Small intestine (tissue), 16 donors: ENCODE data around the gene NRBF2. TPM values are rescaled to one million over a fixed set of nuclear protein-coding genes. Genes with fewer than 3 reads are reported as not detected.
A peak's percentile ranks its signal among the peaks of the same experiment; 100 is the strongest.
"Not testable (repeated sequence)": the region's sequence is repeated elsewhere in the genome, so short reads cannot be mapped to it uniquely, and the experiment has no call there.

Experiments used
- DNase-seq, 2 donors: peaks; one replicate each; pipeline versions ENCODE4 v3.0.0 to v3.0.0-alpha.2; 2013
- FAIRE-seq: peaks from 2 replicates; lab custom pipeline; 2012; peaks lifted over from hg19 to GRCh38; lab: Jason Lieb, UNC
- H3K27ac ChIP-seq, 3 donors: one replicate each; pipeline ENCODE4 v1.5.1; 2013; ENCODE audit warnings: low read length in 2 of 3, mild to moderate bottlenecking in 2 of 3, control low read depth in 1 of 3, inconsistent platforms in 1 of 3, low read depth in 1 of 3, moderate library complexity in 1 of 3
- H3K27me3 ChIP-seq, 3 donors: one replicate each; pipeline ENCODE4 v1.6.1; 2013; ENCODE audit warnings: low read length in 3 of 3, inconsistent platforms in 1 of 3; ENCODE audit not compliant: control insufficient read depth in 3 of 3, insufficient read depth in 3 of 3
- H3K36me3 ChIP-seq, 3 donors: one replicate each; pipeline ENCODE4 v1.6.1; 2013; ENCODE audit warnings: low read length in 3 of 3, inconsistent platforms in 1 of 3, low read depth in 1 of 3, mild to moderate bottlenecking in 1 of 3, moderate library complexity in 1 of 3; ENCODE audit not compliant: control insufficient read depth in 3 of 3, insufficient read depth in 2 of 3
- H3K4me1 ChIP-seq, 3 donors: one replicate each; pipeline ENCODE4 v1.6.1; 2013; ENCODE audit warnings: low read length in 2 of 3, inconsistent platforms in 1 of 3, low read depth in 1 of 3, mild to moderate bottlenecking in 1 of 3, moderate library complexity in 1 of 3; ENCODE audit not compliant: control insufficient read depth in 3 of 3, insufficient read depth in 2 of 3
- H3K4me3 ChIP-seq, 3 donors: one replicate each; pipeline ENCODE4 v1.5.1; 2013; ENCODE audit warnings: low read length in 3 of 3, control low read depth in 1 of 3, inconsistent platforms in 1 of 3, low read depth in 1 of 3, mild to moderate bottlenecking in 1 of 3, moderate library complexity in 1 of 3
- H3K9me3 ChIP-seq, 2 donors: one replicate each; pipeline ENCODE4 v1.6.1; 2013; ENCODE audit warnings: low read depth in 1 of 2, low read length in 1 of 2; ENCODE audit not compliant: control insufficient read depth in 2 of 2, insufficient read depth in 1 of 2
- WGBS, 3 donors: extraction: QIAGEN DNeasy Blood & Tissue Kit; methylation state at CpG; one replicate each; pipeline ENCODE4 v1.1.7; 2013; 5-methylcytosine and 5-hydroxymethylcytosine counted together
- long read RNA-seq, 10 donors: transcript quantifications; one replicate each; lab custom pipeline, GENCODE V29; 2026
- polyA plus RNA-seq, 4 donors: library from polyadenylated mRNA; stranded (reverse) in 3 of 4; unstranded in 1 of 4; fragments of 200-250 nt in 3 of 4; fragments of 120-200 nt in 1 of 4; gene quantifications; one replicate each; pipeline versions ENCODE4 v1.2.1 to v1.2.3, GENCODE V29; 2013
- donor health status: healthy with polysubstance abuse.
- donor health status: control.
- donor health status: control.
- donor health status: Bipolar disorder and iron deficiency.
- donor health status: healthy.

The NRBF2 gene
- 10 to 100 TPM; 14.4 to 40.0 (median 21.7) TPM for polyA plus RNA-seq
- long read RNA-seq, donor 1, transcript NRBF2-201 (4 exons, 1,853 nt), result major isoform, 52 of 54 reads
- long read RNA-seq, donor 1, partial matches to known transcripts, result 0 of 54 reads
- long read RNA-seq, donor 1, other reads (novel, unspliced or antisense), result 0 of 54 reads
- long read RNA-seq, donor 2, transcript NRBF2-201 (4 exons, 1,853 nt), result major isoform, 16 of 16 reads
- long read RNA-seq, donor 2, partial matches to known transcripts, result 0 of 16 reads
- long read RNA-seq, donor 2, other reads (novel, unspliced or antisense), result 0 of 16 reads
- long read RNA-seq, donor 3, transcript NRBF2-201 (4 exons, 1,853 nt), result major isoform, 24 of 25 reads
- long read RNA-seq, donor 3, partial matches to known transcripts, result 0 of 25 reads
- long read RNA-seq, donor 3, other reads (novel, unspliced or antisense), result 0 of 25 reads
- long read RNA-seq, donor 4, result 0 reads
- long read RNA-seq, donor 5, transcript NRBF2-201 (4 exons, 1,853 nt), result major isoform, 6 of 6 reads
- long read RNA-seq, donor 5, partial matches to known transcripts, result 0 of 6 reads
- long read RNA-seq, donor 5, other reads (novel, unspliced or antisense), result 0 of 6 reads
- long read RNA-seq, donor 6, transcript NRBF2-201 (4 exons, 1,853 nt), result major isoform, 33 of 39 reads
- long read RNA-seq, donor 6, partial matches to known transcripts, result 6 of 39 reads
- long read RNA-seq, donor 6, other reads (novel, unspliced or antisense), result 0 of 39 reads
- long read RNA-seq, donor 7, result 0 reads
- long read RNA-seq, donor 8, partial matches to known transcripts, result 0 of 2 reads
- long read RNA-seq, donor 8, other reads (novel, unspliced or antisense), result 0 of 2 reads
- long read RNA-seq, donor 9, partial matches to known transcripts, result 0 of 2 reads
- long read RNA-seq, donor 9, other reads (novel, unspliced or antisense), result 0 of 2 reads
- long read RNA-seq, donor 10, transcript NRBF2-201 (4 exons, 1,853 nt), result major isoform, 25 of 42 reads
- long read RNA-seq, donor 10, partial matches to known transcripts, result 17 of 42 reads
- long read RNA-seq, donor 10, other reads (novel, unspliced or antisense), result 0 of 42 reads

DNA sequence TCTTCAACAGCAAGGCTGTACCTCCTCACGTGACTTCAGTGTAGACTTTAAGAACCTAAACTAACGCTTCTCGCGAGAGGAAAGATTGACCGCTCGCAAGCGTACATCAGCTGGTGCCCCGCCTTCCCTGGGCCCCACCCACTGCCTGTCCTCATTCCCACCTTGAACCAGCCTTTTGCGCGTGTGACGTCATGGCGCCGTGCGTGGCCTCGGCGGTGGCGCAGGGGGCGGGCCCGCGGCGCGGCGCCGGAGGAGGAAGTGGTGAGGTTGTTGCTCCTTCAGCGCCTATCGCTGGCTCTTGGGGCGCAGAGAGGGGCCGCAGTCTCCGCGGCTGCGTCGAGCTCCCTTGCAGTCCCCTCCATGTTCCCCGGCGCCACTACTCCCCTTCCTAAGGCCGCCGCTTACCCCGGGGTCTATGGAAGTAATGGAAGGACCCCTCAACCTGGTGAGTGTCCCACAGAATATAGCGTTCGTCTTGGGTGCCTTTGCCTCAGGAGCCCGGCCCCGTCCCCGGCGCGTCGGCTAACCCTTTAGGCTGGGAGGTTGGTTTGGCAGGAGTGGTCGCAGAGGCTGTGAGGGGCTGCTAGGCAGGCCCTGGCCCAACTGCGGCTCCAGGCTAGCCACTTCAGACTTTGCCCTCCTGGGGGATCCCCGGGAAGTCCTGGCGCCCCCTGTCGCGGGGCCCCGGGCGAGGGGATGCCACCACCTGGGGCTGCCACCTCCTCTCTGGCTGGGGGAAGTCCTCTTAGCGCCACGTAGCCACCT is at the start of gene NRBF2:
TSS of gene NRBF2 (plus strand) at position 273 of the 765 bp plus-strand sequence. CDS start at position 416, 143 bp downstream.
- H3K27me3 ChIP-seq, result no peaks in the 10 kb centered on the region
- WGBS, 3 donors, result 0 to 1% (median 0%) methylated on average over 46 to 55 of the region's 55 CpGs
- peaks cover 0 to 4% (median 0%) of the 10 kb centered on the region in 3 donors for H3K36me3 ChIP-seq
- peaks cover 0 to 12% of the 10 kb centered on the region in 2 donors for H3K9me3 ChIP-seq
- peak; percentile 99 for DNase-seq
- FAIRE-seq, result no peak
- H3K27ac ChIP-seq, result peak within 1 kb of the TSS; percentile 93 to 97 (median 95)
- H3K4me3 ChIP-seq, result peak within 1 kb of the TSS; percentile 63 to 98 (median 92)
- H3K4me1 ChIP-seq, result peaks cover 0 to 8% (median 4%) of the 10 kb centered on the region in 3 donors

DNA sequence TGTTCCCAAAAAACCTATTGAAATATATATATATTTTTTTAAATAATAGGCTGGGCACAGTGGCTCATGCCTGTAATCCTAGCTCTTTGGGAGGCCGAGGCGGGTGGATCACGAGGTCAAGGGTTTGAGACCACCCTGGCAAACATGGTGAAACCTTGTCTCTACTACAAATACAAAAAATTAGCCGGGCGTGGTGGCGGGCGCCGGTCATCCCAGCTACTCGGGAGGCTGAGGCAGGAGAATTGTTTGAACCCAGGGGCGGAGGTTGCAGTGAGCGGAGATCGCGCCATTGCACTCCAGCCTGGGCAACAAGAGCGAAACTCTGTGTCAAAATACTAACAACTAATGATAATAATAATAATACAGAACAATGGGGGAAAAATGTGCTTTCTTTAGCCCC is 49.7 kb upstream of the NRBF2 start:
- not testable (repeated sequence) for H3K4me1 ChIP-seq, H3K27ac ChIP-seq, H3K36me3 ChIP-seq, H3K4me3 ChIP-seq, DNase-seq, H3K9me3 ChIP-seq, H3K27me3 ChIP-seq, FAIRE-seq
- WGBS, 3 donors, result 87 to 91% (median 87%) methylated on average over 14 of the region's 14 CpGs

DNA sequence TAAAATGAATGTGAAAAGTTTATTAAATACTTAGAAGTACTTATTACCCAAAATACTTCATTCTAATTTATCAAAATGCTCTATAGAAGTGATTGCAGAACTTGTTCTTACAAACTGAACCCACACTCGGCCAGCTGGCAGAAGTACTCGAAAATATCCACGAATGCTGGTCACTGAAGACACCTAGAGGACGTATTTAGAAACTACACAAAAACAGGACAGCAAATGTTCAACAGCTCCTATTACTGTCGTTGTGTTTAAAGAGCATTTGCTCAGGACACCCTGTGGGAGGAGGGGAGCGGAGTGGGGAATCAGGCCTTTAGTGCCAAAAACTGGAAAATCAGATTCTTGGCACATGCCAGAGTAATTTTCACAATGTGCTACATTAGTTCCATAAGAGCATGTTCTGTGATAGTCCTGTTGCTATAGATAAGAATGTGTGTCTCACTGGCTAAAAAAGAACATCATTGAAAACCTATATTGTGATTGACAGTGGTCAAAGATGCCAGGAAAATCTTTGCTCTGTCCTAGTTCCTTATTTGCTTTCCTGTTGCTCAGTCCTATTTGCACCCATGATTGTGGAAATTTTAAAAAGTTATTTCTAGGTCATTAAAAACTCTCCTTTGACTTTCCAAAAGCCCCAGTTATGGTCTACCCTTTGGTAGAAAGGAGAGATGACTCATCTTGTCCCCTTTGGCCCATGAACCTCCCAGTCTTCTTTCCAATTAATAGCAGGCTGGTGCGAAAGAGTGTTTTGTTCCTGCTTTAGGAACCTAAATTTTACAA is 49.0 kb upstream of the NRBF2 start:
- no peaks in the 10 kb centered on the region for H3K36me3 ChIP-seq
- H3K4me1 ChIP-seq, result no peaks in the 10 kb centered on the region
- peak; percentile 15 for FAIRE-seq
- peak; percentile 58 to 65 for DNase-seq
- H3K4me3 ChIP-seq, result no peak overlapping the region
- no peaks in the 10 kb centered on the region for H3K27me3 ChIP-seq
- no peak overlapping the region for H3K27ac ChIP-seq
- 13 to 18% (median 13%) methylated on average over 7 of the region's 7 CpGs for WGBS, 3 donors
- H3K9me3 ChIP-seq, result no peaks in the 10 kb centered on the region

DNA sequence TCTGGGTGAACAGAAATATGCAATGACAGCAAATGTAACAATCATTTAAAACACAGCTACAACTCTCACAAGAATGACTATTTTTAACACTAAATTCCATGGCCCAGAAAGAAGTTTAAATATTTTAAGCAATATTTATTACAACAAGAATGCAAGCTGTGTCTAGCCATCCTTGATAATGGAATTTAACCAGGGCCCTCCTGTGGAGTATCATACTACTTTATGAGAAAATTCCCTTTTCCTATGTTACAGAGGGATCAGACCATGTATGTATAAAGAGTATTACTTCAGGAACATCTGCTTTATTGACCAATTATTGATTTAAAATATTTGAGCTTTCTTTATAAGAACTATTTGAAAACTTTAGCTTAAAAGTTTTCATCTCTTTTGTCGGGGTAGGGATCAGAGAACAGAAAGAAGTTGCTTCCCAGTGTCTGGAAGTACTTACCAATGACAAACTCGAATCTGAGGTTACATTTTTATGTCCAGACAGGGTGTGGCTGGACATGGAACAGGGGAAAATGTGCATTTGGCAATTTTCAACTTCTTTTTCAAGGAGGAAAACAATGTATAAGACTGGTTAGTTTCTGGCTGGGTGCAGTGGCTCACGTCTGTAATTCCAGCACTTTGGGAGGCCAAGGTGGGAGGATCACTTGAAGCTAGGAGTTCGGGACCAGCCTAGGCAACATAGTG is 48.3 kb upstream of the NRBF2 start:
- 54 to 68% (median 55%) methylated on average over 4 of the region's 4 CpGs for WGBS, 3 donors
- Histone ChIP-seq H3K4me1 (no peaks in the 10 kb centered on the region), H3K4me3 (no peak overlapping the region), H3K27ac (no peak overlapping the region), H3K9me3 (no peaks in the 10 kb centered on the region), H3K27me3 (no peaks in the 10 kb centered on the region), H3K36me3 (no peaks in the 10 kb centered on the region)
- FAIRE-seq (no peak), DNase-seq (no peak)

DNA sequence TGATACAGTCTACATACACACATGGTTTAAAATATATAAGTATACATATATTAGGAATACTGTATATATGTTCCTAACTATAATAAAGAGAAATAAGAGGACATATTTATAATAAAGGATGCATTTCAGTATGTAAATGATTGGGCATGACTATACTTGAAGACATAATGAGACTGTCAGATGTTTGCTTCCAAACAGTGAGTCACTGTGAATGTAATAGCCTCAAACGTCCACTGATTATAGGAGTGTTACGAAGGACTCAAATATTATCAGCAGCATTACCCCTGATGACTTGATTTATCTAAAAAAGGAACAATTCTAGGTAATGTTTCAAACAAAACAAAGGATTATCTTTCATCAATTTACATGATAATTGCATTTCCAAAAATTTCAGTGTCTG is 39.9 kb upstream of the NRBF2 start:
- no peak for FAIRE-seq
- Histone ChIP-seq H3K27me3 (no peaks in the 10 kb centered on the region), H3K9me3 (no peaks in the 10 kb centered on the region), H3K4me3 (no peak overlapping the region), H3K36me3 (no peaks in the 10 kb centered on the region), H3K4me1 (no peaks in the 10 kb centered on the region), H3K27ac (no peak overlapping the region)
- DNase-seq, result no peak
- 46 to 71% (median 63%) methylated on average over 2 of the region's 2 CpGs for WGBS, 3 donors

DNA sequence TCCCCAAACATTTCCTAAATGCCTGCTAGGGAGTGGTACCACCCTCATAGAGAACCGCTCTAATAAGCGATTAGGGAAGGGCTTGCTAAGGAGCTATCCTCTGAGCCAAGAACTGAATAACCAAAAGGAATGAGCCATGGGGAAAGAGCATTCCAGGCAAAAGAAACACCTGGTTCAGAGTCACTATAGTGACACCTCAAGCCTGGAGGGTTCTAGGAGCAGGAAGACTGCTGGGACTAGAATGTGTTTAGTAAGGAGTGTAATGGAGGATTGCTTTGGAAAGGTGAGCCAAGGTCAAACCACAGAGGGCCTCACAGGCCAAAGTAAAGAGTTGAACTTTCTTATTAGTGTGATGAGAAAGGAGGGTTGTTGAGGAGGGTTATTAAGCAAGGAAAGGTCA is 38.7 kb upstream of the NRBF2 start:
- no peaks in the 10 kb centered on the region for H3K4me1 ChIP-seq
- FAIRE-seq, result no peak
- no peak for DNase-seq
- H3K9me3 ChIP-seq, result no peaks in the 10 kb centered on the region
- WGBS, 3 donors, result 94 to 97% (median 94%) methylated on average over 2 of the region's 2 CpGs
- no peak overlapping the region for H3K4me3 ChIP-seq
- H3K27me3 ChIP-seq, result no peaks in the 10 kb centered on the region
- no peaks in the 10 kb centered on the region for H3K36me3 ChIP-seq
- no peak overlapping the region for H3K27ac ChIP-seq

DNA sequence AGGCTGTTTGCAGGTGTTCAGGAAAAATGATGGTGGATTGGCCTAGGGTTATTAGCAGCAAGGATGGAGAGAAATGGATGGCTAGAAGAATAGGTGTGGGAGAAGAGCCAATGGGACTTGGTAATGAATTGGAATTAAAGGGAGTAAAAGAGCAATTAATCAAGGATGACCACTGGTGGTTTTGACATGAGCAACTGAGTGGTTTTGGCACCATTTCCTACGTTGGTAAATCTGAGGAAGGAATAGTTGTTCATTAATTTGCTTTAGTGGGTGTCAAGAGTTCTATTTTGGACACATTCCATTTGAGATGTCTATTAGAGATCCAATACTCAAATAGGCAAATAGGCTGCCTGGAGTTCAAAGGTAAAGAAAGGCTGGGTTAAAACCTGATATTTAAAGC is 38.2 kb upstream of the NRBF2 start:
- H3K4me3 ChIP-seq, result no peak overlapping the region
- no peak for FAIRE-seq
- WGBS, 3 donors, result 18 to 63% (median 39%) methylated on average over 1 of the region's 1 CpG

More for the DNA sequence above, 38.2 kb upstream of the NRBF2 start:
- Histone ChIP-seq H3K9me3 (no peaks in the 10 kb centered on the region), H3K4me1 (no peaks in the 10 kb centered on the region), H3K27me3 (no peaks in the 10 kb centered on the region), H3K27ac (no peak overlapping the region), H3K36me3 (no peaks in the 10 kb centered on the region)
- no peak for DNase-seq
